MM.1S (cell line): ENCODE measurements around the gene SGMS1.
"Not testable (repeated sequence)": the region's sequence is repeated elsewhere in the genome, so short reads cannot be mapped to it uniquely, and the experiment has no call there.

Source experiments
- CTCF ChIP-seq: fragments of 300-600 bp; sonication (generic); IDR thresholded peaks from 2 replicates; pipeline ENCODE4 v1.5.1; 2016; ENCODE audit warnings: antibody characterized with exemption, low read length, mixed read lengths
- EZH2 ChIP-seq: fragments of 300-600 bp; sonication (generic); optimal IDR thresholded peaks from 2 replicates; pipeline ENCODE3; 2017; ENCODE audit warnings: low read depth, mild to moderate bottlenecking, antibody characterized with exemption, low read length, mixed read lengths

GRCh38 chr10:50366421-50366820 lies 257.3 kb downstream of the SGMS1 start:
- TF ChIP-seq CTCF, EZH2: not testable (repeated sequence)
